Mesenchymal stem cell (in vitro differentiated cells and primary cell): ENCODE measurements around the gene ZBTB7C.

Source experiments
- DNase-seq: peaks from one replicate; pipeline ENCODE4 v3.0.0-alpha.2; 2013
- H2AFZ ChIP-seq: one replicate; pipeline ENCODE4 v1.6.1; 2013; ENCODE audit warnings: low read depth, mild to moderate bottlenecking, control low read depth, inconsistent platforms, low read length, moderate library complexity
- H2AK5ac ChIP-seq: 2 replicates; pipeline ENCODE4 v1.6.1; 2013; ENCODE audit warnings: low read length, moderate library complexity, mild to moderate bottlenecking, inconsistent platforms; ENCODE audit not compliant: severe bottlenecking
- H2BK120ac ChIP-seq: one replicate; pipeline ENCODE4 v1.6.1; 2013; ENCODE audit warnings: low read depth, mild to moderate bottlenecking, inconsistent platforms, low read length, moderate library complexity
- H2BK12ac ChIP-seq, 2 experiments: one replicate each; pipeline ENCODE4 v1.6.1; 2013; ENCODE audit warnings: inconsistent platforms in 2 of 2, low read length in 2 of 2, mild to moderate bottlenecking in 2 of 2, moderate library complexity in 2 of 2, control low read depth in 1 of 2
- H2BK15ac ChIP-seq: one replicate; pipeline ENCODE4 v1.6.1; 2013; ENCODE audit warnings: mild to moderate bottlenecking, low read depth, inconsistent platforms; ENCODE audit not compliant: poor library complexity, severe bottlenecking
- H2BK5ac ChIP-seq: 2 replicates; pipeline ENCODE4 v1.6.1; 2013; ENCODE audit warnings: low read depth, mild to moderate bottlenecking, low read length, control low read depth, inconsistent platforms; ENCODE audit not compliant: poor library complexity, severe bottlenecking
- H3K14ac ChIP-seq, 2 experiments: one replicate each; pipeline ENCODE4 v1.6.1; 2013; ENCODE audit warnings: inconsistent platforms in 2 of 2, low read length in 2 of 2, control low read depth in 1 of 2, mild to moderate bottlenecking in 1 of 2, moderate library complexity in 1 of 2
- H3K18ac ChIP-seq, 2 experiments: one replicate each; pipeline ENCODE4 v1.6.1; 2013; ENCODE audit warnings: inconsistent platforms in 2 of 2, low read length in 2 of 2, control low read depth in 1 of 2, low read depth in 1 of 2, mild to moderate bottlenecking in 1 of 2
- H3K23ac ChIP-seq, 2 experiments: one replicate each; pipeline ENCODE4 v1.6.1; 2013; ENCODE audit warnings: inconsistent platforms in 2 of 2, low read length in 2 of 2, mild to moderate bottlenecking in 2 of 2, moderate library complexity in 2 of 2, control low read depth in 1 of 2
- H3K27ac ChIP-seq: 2 replicates; pipeline ENCODE4 v1.5.1; 2013; ENCODE audit warnings: mild to moderate bottlenecking, moderate library complexity, low read length, control low read depth, inconsistent platforms; ENCODE audit not compliant: poor library complexity, severe bottlenecking
- H3K27me3 ChIP-seq, 2 experiments: 2 replicates each; pipeline versions ENCODE4 v1.6.1 to v1.7.0; 2013; ENCODE audit warnings: low read length in 2 of 2, mild to moderate bottlenecking in 2 of 2, moderate library complexity in 2 of 2, control low read depth in 1 of 2, inconsistent platforms in 1 of 2; ENCODE audit not compliant: control insufficient read depth in 1 of 2, insufficient read depth in 1 of 2
- H3K36me3 ChIP-seq, 2 experiments: 2 replicates each; pipeline versions ENCODE4 v1.6.1 to v1.7.0; 2013; ENCODE audit warnings: low read length in 2 of 2, control low read depth in 1 of 2, inconsistent platforms in 1 of 2, low read depth in 1 of 2, mild to moderate bottlenecking in 1 of 2; ENCODE audit not compliant: insufficient read depth in 2 of 2, control insufficient read depth in 1 of 2
- H3K4ac ChIP-seq, 2 experiments: one replicate each; pipeline ENCODE4 v1.6.1; 2013; ENCODE audit warnings: inconsistent platforms in 2 of 2, low read length in 2 of 2, mild to moderate bottlenecking in 2 of 2, moderate library complexity in 2 of 2, control low read depth in 1 of 2, low read depth in 1 of 2
- H3K4me1 ChIP-seq: 2 replicates; pipeline ENCODE4 v1.6.1; 2013; ENCODE audit warnings: low read depth, low read length, control low read depth; ENCODE audit not compliant: control insufficient read depth, insufficient read depth
- H3K4me2 ChIP-seq: 2 replicates; pipeline ENCODE4 v1.6.1; 2013; ENCODE audit warnings: low read length, mild to moderate bottlenecking, inconsistent platforms; ENCODE audit not compliant: poor library complexity, severe bottlenecking
- H3K4me3 ChIP-seq, 2 experiments: 2 replicates each; pipeline versions ENCODE4 v1.5.1 to v1.7.0; 2013; ENCODE audit warnings: low read length in 2 of 2, mild to moderate bottlenecking in 2 of 2, control low read depth in 1 of 2, low read depth in 1 of 2; ENCODE audit not compliant: insufficient read depth in 1 of 2
- H3K79me1 ChIP-seq: replicated peaks from 2 replicates; pipeline ENCODE4 v1.6.1; 2013; ENCODE audit warnings: mild to moderate bottlenecking, control low read depth, low read length, inconsistent platforms; ENCODE audit not compliant: poor library complexity, severe bottlenecking
- H3K9ac ChIP-seq: 2 replicates; pipeline ENCODE4 v1.7.0; 2013; ENCODE audit warnings: mild to moderate bottlenecking, low read length, moderate library complexity
- H3K9me3 ChIP-seq: 2 replicates; pipeline ENCODE4 v1.7.0; 2013; ENCODE audit warnings: mild to moderate bottlenecking, low read length; ENCODE audit not compliant: control insufficient read depth
- H4K8ac ChIP-seq: one replicate; pipeline ENCODE4 v1.6.1; 2013; ENCODE audit warnings: inconsistent platforms, mild to moderate bottlenecking, low read length, moderate library complexity
- H4K91ac ChIP-seq: one replicate; pipeline ENCODE4 v1.6.1; 2013; ENCODE audit warnings: mild to moderate bottlenecking, low read length, inconsistent platforms
- WGBS: methylation state at CpG from one replicate; pipeline ENCODE4 v1.1.7; 2013; ENCODE audit warnings: mixed read lengths; 5-methylcytosine and 5-hydroxymethylcytosine counted together

ZBTB7C gene

DNA sequence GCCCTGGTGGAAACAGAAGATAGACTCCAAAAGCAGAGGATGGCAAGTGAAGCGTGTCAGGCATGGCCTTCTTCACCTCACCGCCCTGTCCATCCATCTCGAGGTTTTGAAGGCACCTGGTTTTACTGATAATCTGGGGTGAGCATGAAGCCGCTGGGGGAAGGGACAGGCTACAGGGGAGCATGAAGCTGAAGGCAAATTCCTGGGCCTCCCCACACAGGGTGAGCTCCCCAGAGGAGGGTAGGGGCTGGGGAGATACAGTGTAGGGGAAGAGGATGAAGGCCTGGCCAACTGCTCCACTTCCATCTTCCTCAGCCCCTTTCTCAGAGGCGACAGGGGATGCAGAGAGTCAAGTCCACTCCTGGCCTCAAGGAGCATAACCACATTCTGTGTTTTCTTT is 250.5 kb downstream of the ZBTB7C start:
- no peaks in the 10 kb centered on the region for H3K36me3 ChIP-seq
- no peak overlapping the region for H3K4ac ChIP-seq
- no peaks in the 10 kb centered on the region for H3K9me3 ChIP-seq
- no peak overlapping the region for H2BK5ac ChIP-seq
- WGBS = 98% methylated on average over 4 of the region's 5 CpGs
- no peak overlapping the region for H2AFZ ChIP-seq
- H3K79me1 ChIP-seq = no peaks in the 10 kb centered on the region
- peaks cover 0 to 17% of the 10 kb centered on the region in 2 experiments for H3K27me3 ChIP-seq
- H3K14ac ChIP-seq = no peak overlapping the region
- no peak overlapping the region for H2BK12ac ChIP-seq
- H3K4me2 ChIP-seq = no peak overlapping the region
- no peak overlapping the region for H4K8ac ChIP-seq
- DNase-seq = no peak
- no peak overlapping the region for H3K9ac ChIP-seq
- H3K4me1 ChIP-seq = peaks cover 11% of the 10 kb centered on the region
- no peak overlapping the region for H4K91ac ChIP-seq
- no peak overlapping the region for H3K27ac ChIP-seq
- H3K18ac ChIP-seq = no peak overlapping the region
- no peak overlapping the region for H3K4me3 ChIP-seq
- H2BK15ac ChIP-seq = peak overlapping the region; percentile 34
- no peak overlapping the region for H2BK120ac ChIP-seq
- H3K23ac ChIP-seq = no peak overlapping the region
- no peak overlapping the region for H2AK5ac ChIP-seq

DNA sequence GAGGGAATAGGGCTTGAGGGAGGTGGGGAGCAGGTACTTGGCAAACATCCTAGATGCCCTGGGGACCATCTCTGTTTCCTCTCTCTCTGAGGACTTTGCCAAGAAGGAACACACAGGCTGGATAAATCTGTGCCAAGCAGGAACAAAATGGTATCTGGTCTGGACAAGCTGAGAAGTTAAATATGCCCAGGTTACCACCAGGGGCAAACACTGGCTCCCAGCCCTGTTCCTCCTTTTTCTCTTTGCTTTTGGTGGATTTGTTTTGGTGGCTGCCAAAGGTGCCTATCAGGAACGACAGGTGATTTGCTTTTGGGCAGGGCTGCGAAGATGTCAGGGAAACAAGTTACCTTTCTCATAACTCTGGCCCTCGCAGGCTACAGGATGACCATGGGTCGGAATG is 251.2 kb downstream of the ZBTB7C start:
- Histone ChIP-seq H3K79me1 (no peaks in the 10 kb centered on the region), H3K4me3 (no peak overlapping the region), H3K4me2 (no peak overlapping the region), H3K23ac (no peak overlapping the region), H3K4me1 (peaks cover 11% of the 10 kb centered on the region), H4K91ac (no peak overlapping the region), H2BK12ac (no peak overlapping the region), H4K8ac (no peak overlapping the region), H2BK120ac (no peak overlapping the region), H3K36me3 (no peaks in the 10 kb centered on the region), H3K27ac (no peak overlapping the region), H3K4ac (no peak overlapping the region), H3K27me3 (peaks cover 0 to 17% of the 10 kb centered on the region in 2 experiments), H3K14ac (no peak overlapping the region), H2BK5ac (no peak overlapping the region), H3K9ac (no peak overlapping the region), H3K9me3 (no peaks in the 10 kb centered on the region), H2AFZ (no peak overlapping the region), H3K18ac (no peak overlapping the region), H2AK5ac (no peak overlapping the region), H2BK15ac (no peak overlapping the region)
- DNase-seq = no peak
- whole genome bisulfite sequencing = 86% methylated on average over 4 of the region's 4 CpGs

DNA sequence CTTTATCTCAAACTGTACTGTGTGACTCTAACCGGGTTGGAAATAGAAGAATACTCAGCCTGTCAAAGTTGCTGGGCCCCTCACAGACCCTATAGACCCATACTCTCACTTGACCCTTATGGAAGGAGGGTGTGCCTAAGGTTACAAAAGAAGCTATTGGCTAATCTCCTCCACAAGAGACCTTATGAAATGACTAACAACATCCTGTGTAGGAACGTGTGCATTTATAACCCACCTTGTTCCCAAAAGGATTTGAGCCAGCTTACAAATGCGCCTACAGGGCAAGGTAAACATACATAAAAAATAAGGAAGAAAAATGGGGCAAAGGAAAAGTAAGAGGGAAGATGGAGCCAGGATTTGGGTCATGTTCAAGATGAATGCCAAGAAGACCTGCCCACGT is 253.3 kb downstream of the ZBTB7C start:
- Histone ChIP-seq H3K9ac (no peak overlapping the region), H3K18ac (no peak overlapping the region), H2BK120ac (no peak overlapping the region), H2AK5ac (no peak overlapping the region), H3K4me1 (peaks cover 3% of the 10 kb centered on the region), H4K8ac (no peak overlapping the region), H2BK12ac (no peak overlapping the region), H3K79me1 (no peaks in the 10 kb centered on the region), H3K36me3 (no peaks in the 10 kb centered on the region), H3K4me3 (no peak overlapping the region), H2AFZ (no peak overlapping the region), H3K27ac (no peak overlapping the region), H3K9me3 (no peaks in the 10 kb centered on the region), H3K4me2 (no peak overlapping the region), H3K14ac (no peak overlapping the region), H3K23ac (no peak overlapping the region), H2BK5ac (no peak overlapping the region), H3K27me3 (peaks cover 0 to 27% of the 10 kb centered on the region in 2 experiments), H3K4ac (no peak overlapping the region), H2BK15ac (no peak overlapping the region), H4K91ac (no peak overlapping the region)
- DNase-seq = no peak
- 92% methylated on average over 3 of the region's 4 CpGs for WGBS

DNA sequence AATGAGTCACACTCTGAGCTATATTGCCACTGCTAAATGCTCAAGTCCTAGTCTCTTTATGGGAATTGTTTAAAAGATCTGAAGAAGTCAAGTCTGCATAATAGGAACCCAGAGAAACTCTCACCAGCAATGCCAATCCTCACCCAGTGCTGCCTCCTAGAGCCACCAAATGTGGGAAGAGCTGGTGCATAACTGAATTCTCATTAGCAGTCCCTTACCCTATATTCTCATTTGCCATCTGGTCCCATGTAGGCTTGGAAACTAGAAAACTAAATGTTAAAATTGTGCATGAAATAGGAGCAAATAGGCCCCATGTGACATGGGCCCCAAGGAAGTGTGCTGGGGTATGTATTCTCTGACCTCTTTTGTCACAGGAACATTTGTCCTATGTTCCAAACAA is 254.4 kb downstream of the ZBTB7C start:
- no peak overlapping the region for H3K4me3 ChIP-seq
- H3K18ac ChIP-seq = no peak overlapping the region
- H3K79me1 ChIP-seq = no peaks in the 10 kb centered on the region
- H3K36me3 ChIP-seq = no peaks in the 10 kb centered on the region
- no peak overlapping the region for H2BK120ac ChIP-seq
- no peak overlapping the region for H3K27ac ChIP-seq
- no peak for DNase-seq
- peaks cover 2% of the 10 kb centered on the region for H3K4me1 ChIP-seq
- H3K14ac ChIP-seq = no peak overlapping the region
- H3K23ac ChIP-seq = no peak overlapping the region
- no peak overlapping the region for H2AK5ac ChIP-seq
- H3K4ac ChIP-seq = no peak overlapping the region
- no peak overlapping the region for H2BK15ac ChIP-seq
- H2BK5ac ChIP-seq = no peak overlapping the region
- H3K9me3 ChIP-seq = no peaks in the 10 kb centered on the region
- no peak overlapping the region for H2BK12ac ChIP-seq
- no peak overlapping the region for H4K8ac ChIP-seq
- peaks cover 0 to 28% of the 10 kb centered on the region in 2 experiments for H3K27me3 ChIP-seq
- no peak overlapping the region for H2AFZ ChIP-seq
- no peak overlapping the region for H3K9ac ChIP-seq
- H3K4me2 ChIP-seq = no peak overlapping the region
- H4K91ac ChIP-seq = no peak overlapping the region
